M059J (cell line): ENCODE results near the gene OR1D5. TPM values are rescaled to one million over a fixed set of nuclear protein-coding genes. Genes with fewer than 3 reads are reported as not detected.
A peak's percentile ranks its signal among the peaks of the same experiment; 100 is the strongest.
"Not testable (repeated sequence)": the region's sequence is repeated elsewhere in the genome, so short reads cannot be mapped to it uniquely, and the experiment has no call there.

Experiments used
- DNase-seq: peaks from one replicate; pipeline ENCODE4 v3.0.0-alpha.2; 2012; ENCODE audit warnings: low read depth
- total RNA-seq: library from RNA; depleted of rRNA; stranded (reverse); fragments of >200 nt; shearing (Covaris generic); gene quantifications from 2 replicates; pipeline ENCODE4 v1.2.3, GENCODE V29; 2014

OR1D5 gene
- total RNA-seq, 1 experiment from 2014 or later: not detected

DNA sequence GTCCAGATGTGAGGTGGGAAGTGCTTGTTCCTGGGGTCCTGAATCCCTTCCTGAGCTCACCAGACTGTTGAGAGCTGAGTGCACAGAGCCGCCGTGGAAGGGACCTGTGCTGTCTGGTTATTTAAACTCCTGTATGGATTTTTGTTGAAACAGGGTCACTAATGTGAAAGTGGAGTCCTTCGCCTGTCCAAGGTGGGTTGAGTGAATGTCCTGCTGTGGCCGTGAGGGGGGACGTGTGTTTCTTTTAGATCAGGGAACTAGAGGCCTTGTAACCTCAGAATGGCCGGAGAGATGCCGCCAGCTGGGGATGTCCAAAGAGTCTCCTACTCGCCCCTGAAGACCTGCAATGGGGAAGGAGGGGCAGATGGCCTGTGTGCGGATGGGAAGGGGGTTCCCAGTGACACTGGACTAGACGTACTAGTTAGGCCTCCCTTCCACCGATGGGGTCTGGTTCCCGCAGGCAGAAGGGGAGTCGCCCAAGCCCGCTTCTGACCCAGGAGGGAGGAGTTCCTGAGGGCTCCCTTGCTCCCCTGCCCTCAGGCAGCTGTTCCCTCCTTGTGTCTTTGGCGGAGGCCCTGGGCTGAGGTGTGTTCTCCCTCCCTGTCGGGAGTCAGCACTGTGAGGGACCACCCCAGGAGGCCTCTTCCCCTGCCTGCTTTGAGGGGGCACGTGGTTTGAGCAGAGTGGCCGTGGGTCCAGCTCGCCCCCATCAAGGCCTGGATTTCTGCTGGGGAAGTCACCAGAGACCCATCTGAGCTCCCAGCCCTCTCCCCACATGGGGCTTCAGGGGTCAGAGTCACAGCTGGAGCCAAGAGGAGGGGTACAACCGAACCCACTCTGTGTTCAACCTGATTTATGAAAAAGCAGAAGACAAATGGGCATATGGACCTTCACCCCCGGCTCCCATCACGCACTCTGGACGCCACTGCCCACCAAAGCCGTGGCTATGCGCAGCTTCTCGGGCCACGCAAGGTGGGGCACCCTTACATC, 30.9 kb downstream of the OR1D5 start:
- no peak for DNase-seq

- not testable (repeated sequence) for DNase-seq
These were observed 32.4 kb downstream of the OR1D5 start for GRCh38 chr17:3030852-3031470.

- DNase-seq: peak; percentile 75
These were observed 33.3 kb downstream of the OR1D5 start for GRCh38 chr17:3030096-3030495.

GRCh38 chr17:3029213-3029913, 34.0 kb downstream of the OR1D5 start:
- no peak for DNase-seq

GRCh38 chr17:3027786-3028532, 35.4 kb downstream of the OR1D5 start:
- no peak for DNase-seq

DNA sequence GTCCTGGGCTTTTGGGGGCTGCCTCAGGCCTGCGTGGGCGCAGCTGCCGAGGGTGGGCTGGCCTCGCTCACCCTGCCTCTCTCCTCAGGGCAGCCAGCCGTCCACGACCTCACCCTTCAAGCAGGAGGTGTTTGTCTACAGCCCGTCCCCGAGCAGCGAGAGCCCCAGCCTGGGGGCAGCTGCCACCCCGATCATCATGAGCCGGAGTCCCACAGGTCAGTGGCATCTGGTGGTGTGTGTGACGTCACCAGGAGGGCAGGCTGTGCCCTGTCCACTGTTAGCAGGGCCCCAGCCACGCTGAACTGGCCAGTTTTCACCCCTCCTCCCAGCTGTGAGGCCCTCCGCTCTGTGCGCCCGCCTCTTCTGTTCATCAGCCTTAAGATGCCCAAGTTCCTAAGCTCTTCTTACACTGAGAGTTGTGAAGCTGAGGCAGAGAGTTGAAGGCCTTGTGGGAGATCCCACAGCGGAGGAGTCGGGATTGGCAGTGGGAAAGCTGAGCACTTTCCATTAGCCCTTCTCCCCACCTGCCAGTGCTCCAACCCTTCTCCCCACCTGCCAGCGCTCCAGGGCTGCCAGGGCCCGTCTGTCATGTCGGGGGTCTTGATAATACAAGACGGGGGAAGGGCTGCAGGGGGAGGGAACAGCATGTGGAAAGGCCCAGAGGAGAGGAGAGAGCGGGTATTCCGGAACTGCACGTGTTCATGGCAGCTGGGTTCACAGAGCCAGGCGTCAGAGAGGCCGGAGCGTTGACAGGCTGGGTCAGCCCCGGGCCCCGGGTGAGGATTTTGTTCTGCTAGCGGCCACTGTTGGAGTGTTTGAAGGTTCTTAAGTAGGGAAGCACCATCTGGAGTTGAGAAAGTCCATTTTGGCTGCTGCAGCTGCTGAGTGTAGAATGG, 36.3 kb downstream of the OR1D5 start:
- no peak for DNase-seq

- no peak for DNase-seq
These were observed 37.1 kb downstream of the OR1D5 start for GRCh38 chr17:3026125-3026855.

GRCh38 chr17:3025421-3026124, 37.8 kb downstream of the OR1D5 start:
- no peak for DNase-seq

DNA sequence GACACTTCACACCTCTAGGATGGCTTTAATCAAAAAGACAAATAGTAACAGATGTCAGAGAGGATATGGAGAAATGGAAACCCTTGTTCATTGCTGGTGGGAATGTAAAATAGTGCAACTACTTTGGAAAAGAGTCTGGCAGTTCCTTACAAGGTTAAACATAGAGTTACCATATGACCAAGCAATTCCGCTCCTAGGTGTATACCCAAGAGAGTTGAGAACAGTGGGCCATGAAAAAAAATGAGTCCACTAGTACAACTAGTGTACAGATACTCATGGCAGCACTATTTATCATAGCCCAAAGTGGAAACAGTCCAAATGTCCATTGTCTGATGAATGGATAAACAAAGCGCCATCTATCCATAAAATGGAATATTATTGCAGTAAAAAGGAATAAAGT, 39.1 kb downstream of the OR1D5 start:
- DNase-seq: no peak

DNA sequence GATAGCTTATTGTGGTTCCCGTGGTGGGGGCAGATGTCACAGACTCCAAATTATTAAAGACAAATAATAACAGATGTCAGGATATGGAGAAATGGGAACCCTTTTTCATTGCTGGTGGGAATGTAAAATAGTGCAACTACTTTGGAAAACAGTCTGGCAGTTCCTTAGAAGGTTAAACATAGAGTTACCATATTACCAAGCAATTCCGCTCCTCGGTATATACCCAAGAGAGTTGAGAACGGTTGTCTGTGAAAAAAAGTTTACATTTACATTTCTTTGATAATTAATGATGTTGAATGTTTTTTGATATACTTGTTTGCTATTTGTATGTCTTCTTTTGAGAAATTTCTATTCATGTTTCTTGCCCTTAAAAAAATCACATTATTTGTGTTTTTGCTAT, 41.2 kb downstream of the OR1D5 start:
- DNase-seq: no peak

- DNase-seq: no peak
These were observed 43.0 kb downstream of the OR1D5 start for GRCh38 chr17:3020381-3020780.

DNA sequence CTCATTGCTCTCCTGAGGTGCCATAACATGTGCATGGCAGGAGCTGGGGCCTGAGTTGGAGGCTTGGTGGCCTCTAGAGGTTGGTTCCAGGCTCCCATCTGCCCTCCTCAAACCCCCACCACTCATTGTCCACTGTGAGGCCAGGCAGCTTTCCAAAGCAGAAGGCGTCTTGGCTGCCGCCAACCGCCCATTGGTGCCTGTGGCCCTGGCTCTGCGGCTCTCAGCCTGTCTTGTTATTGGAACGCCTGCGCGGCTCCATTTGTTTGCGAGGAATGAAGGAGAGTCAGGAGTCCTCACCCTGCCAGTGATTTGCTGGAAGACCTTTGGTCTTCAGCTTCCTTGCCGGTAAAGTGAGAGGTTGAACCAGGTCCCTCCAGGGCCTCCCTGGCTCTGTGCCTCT, 43.6 kb downstream of the OR1D5 start:
- no peak for DNase-seq

- DNase-seq: no peak
These were observed 45.5 kb downstream of the OR1D5 start for GRCh38 chr17:3017936-3018335.

DNA sequence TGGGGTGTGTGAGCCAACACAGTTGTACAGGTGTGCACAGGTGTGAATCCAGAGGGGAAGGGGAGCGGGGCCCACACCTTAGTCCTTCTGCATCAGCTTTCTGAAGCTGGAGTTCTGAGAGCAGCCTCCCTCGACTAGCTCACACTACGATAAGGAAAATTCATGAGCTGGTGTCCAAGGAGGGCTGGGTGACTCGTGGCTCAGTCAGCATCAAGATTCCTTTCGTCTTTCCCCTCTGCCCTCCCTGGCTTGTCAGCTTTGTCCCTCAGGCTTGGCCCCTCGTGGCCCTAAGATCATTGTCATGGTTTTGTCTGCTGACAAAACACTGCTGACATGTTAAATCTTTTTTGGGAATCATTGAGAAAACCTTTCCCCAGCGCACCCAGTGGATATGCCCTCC, 47.5 kb downstream of the OR1D5 start:
- DNase-seq: peak; percentile 43

GRCh38 chr17:3012926-3013581, 50.4 kb downstream of the OR1D5 start:
- peak; percentile 58 for DNase-seq
